Subcutaneous adipose tissue (tissue), 4 donors: ENCODE data around the gene PLXDC1. TPM values are rescaled to one million over a fixed set of nuclear protein-coding genes. Genes with fewer than 3 reads are reported as not detected.

ENCODE experiments used
- total RNA-seq, 4 donors: library from RNA; depleted of rRNA; stranded (reverse); fragments of >200 nt; gene quantifications; one replicate each; pipeline ENCODE4 v1.1.0, GENCODE V29; 2016
- TF ChIP-seq, protein P1 (sequence below): fragments of 450-650 bp; IDR thresholded peaks from one replicate; pipeline ENCODE4 v1.5.1; 2016; ENCODE audit warnings: low read depth, mild to moderate bottlenecking, control low read depth, antibody characterized with exemption, moderate library complexity

PLXDC1 gene
- total RNA-seq, 4 donors from 2014 or later, result 1.7 to 13.3 (median 5.6) TPM

DNA sequence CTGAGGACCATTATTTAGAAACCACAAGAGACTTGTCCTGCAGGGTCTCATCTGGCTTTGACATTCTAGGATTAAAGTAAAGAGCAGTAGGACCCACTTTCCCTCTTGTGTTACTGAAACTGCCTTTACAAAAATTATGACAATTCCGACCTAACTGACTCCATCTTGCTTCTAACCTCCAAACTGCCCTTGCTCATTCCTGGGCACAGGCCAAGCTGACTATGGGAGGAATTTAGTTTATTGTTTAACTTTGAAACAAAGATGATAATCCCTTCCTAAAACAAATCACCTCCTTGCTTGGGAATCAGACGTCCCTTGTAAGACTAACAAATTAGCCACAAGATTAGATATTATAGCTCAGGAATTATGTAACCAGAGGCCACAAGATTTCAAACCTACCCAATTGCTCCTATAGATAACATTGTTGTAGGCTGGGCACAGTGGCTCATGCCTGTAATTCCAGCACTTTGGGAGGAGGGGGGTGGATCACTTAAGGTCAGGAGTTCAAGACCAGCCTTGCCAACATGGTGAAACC lies 97.3 kb downstream of the PLXDC1 start:
- TF ChIP-seq, protein P1, sequence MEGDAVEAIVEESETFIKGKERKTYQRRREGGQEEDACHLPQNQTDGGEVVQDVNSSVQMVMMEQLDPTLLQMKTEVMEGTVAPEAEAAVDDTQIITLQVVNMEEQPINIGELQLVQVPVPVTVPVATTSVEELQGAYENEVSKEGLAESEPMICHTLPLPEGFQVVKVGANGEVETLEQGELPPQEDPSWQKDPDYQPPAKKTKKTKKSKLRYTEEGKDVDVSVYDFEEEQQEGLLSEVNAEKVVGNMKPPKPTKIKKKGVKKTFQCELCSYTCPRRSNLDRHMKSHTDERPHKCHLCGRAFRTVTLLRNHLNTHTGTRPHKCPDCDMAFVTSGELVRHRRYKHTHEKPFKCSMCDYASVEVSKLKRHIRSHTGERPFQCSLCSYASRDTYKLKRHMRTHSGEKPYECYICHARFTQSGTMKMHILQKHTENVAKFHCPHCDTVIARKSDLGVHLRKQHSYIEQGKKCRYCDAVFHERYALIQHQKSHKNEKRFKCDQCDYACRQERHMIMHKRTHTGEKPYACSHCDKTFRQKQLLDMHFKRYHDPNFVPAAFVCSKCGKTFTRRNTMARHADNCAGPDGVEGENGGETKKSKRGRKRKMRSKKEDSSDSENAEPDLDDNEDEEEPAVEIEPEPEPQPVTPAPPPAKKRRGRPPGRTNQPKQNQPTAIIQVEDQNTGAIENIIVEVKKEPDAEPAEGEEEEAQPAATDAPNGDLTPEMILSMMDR, result no peak

DNA sequence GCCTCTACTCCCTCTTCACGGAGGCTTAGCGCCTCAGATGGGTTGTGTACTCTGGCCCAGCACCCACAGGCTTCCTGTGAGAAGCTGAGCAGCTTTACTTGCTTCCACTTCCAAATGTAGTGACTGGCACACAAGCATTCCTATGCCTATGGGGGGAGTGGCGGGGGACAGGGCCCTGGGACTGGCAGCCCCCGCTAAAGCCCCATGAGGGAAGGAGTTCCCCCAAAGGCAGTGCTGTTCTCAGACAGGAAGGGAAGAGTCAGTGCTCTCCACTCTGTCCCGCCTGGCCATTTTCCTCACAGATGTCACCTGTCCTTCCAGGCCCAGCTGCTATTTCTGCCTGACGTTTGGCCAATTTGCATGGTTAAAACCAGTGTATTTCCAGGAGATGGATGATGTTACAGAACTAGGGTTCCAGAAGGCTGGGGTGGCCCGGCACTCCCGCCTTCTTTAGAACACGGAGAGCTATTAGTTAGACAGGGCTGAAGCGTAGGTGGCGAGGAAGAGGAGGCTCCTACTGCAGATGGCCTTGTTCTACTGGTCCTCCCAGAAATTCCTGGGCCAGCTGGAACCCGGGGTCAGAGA lies 100.3 kb downstream of the PLXDC1 start:
- TF ChIP-seq, protein P1, result no peak

DNA sequence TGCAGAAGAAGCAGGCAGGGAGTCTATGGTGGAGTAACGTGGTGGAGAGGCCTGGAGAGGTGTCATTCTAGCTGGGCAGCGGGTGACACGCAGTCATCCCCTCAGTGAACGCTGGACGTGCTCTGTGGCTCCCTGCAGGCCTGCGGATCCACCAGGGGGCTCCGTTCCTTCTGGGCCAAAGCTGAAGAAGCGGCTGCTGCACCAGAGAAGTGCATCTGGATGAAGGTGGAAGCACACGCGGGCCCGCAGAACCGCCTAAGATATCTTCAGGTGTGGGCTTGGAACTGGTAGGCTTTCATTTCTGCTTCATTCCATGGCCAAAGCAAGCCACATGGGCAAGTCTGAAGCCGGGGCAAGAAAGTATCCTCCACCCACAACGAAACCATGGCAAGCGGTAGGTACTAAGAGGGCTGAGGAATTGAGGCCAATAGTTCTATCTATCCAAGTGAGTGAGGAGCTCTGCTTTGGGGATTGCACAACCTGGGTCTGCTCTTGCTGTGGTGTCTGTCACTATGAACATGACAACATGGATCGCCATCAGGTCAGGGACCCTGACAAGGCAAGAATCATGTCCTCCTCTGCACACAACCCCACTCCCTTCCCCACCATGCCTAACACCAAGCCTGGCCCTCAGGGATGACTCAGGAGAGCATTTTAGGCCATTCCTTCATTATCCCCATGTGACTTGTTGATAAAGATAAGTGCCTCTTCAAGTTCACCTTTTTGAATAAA lies 105.3 kb downstream of the PLXDC1 start:
- TF ChIP-seq, protein P1, result no peak

DNA sequence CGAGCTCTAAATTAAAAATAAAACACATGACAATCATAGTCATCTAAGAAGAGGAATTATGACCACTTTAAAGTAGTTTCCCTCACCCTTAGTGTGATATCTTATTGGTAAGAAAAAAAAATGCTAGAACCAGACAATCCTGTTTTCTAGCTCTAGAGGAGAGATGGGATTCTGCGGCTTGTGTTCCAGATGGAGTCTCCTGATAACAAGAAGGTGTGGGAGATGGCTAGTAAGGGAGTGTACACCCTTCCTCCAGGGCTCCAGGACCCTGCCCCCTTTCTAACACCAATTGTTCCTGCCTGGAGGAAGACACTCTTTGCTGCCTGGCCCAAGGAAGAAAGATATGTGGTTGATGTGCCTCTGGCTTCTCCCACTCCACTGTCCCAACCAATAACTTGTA lies 115.4 kb downstream of the PLXDC1 start:
- TF ChIP-seq, protein P1, result no peak

DNA sequence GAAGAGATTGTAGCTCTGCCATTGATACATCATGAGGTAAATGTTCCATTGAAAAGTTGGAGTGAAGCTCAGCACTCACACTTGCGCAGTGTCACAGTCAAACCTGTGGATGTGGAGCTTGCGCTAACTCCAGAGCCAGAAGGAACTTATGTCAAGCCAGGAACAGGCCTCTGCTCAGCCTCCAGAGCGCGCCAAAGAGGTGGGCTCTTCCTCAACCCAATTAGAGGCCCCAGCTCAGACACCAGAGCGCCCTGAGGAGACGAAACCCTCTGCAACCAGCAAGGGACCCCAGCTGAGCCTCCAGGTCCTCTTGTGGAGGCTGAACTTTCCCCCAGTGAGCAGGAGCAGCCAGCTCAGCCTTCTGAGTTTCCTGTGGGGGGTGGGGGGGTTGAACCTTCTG lies 122.7 kb downstream of the PLXDC1 start:
- TF ChIP-seq, protein P1, result no peak

DNA sequence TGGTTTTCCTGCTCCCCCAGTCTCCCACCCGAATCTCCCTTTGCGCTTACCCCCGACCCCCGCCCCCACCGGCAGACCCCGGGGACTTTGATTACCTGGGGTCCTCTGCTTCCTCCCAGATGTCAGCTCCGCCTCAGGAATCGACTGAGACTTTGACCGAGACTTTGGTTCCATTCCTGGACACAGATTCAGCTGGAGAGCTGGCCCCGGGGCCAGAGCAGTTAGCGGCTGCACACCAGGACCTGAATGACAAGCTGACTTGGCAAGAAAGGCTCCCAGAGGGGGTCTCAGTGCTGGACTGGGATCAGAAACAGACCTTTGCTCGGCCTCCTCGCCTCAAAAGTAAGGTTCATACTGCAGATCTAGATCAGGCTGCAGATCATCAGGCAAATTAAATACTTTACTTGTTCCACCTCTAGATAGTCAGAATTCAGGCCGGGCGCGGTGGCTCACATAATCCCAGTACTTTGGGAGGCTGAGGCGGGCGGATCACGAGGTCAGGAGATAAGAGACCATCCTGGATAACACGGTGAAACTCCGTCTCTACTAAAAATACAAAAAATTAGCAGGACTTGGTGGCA lies 123.9 kb downstream of the PLXDC1 start:
- TF ChIP-seq, protein P1, result no peak

DNA sequence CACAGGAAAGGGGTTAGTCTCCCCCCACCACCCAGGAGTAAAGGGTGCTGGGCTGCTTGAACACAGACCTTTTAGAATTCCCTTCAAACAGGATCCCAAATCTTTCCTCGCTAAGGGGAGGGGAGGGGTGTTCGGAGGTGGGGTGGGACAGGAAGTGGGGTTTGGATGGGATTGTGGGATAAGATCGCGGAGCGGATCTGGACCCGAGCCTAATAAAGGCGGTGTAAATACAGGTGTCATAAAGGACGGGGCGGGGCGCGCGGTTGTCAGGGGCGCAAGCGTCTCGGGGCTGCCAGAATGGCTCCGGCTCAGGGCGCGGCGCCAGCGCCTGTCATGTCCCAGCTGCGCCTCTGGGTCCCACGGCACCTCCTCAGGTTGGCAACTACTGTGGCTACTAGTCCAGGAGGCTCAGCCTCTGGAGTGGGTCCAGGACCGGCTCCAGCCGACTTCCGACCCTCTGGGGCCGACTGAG lies 124.4 kb downstream of the PLXDC1 start:
- TF ChIP-seq, protein P1, result no peak
